Measurements from ENCODE around the gene HOXC11. TPM values are rescaled to one million over a fixed set of nuclear protein-coding genes. Genes with fewer than 3 reads are reported as not detected.
A peak's percentile ranks its signal among the peaks of the same experiment; 100 is the strongest.

HOXC11 gene
- total and polyA plus RNA-seq, 8 donors: not detected

DNA sequence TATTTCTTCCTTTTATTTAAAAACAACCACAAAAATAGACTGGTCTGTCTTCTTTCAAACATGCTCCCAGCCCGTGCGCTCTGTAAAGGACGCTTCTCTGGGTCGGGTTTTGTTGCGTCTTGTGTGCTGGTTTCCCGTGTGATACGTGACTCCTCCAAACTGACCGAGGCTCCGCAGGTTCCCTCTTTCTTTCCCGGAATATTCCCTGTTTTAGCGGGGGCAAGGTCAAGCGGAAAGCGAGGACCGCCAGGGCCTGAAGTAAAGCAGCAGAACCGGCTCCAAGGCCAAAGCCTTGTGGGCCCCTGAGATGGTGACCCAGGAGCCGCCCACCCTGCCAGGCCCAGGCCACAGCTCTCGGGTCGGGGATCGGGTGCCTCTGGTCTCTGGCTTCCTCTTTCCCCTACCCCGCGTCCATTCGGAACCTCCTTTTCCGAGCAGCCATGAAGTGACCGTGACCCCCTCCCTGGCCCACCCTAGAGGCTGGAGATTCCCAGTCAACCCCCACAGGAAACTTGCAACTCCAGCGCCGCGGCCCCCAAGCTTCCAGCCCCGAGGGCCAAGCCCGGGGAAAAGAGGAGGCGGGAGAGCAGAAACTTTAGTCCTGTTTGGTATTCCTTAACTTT lies 11.1 kb downstream of the HOXC11 start:
- H3K4me3 ChIP-seq: no peak overlapping the region
- no peaks in the 10 kb centered on the region for H3K9me3 ChIP-seq
- intact Hi-C loops (cut with DNase I): no loop called here
- peaks cover 3 to 16% of the 10 kb centered on the region in 2 donors for H3K4me1 ChIP-seq
- H3K27ac ChIP-seq: no peak overlapping the region
- H3K36me3 ChIP-seq: no peaks in the 10 kb centered on the region
- no peak for DNase-seq
- no peak for ATAC-seq
- H3K27me3 ChIP-seq: peaks cover 93 to 100% of the 10 kb centered on the region in 2 donors
- TF ChIP-seq, protein P1, sequence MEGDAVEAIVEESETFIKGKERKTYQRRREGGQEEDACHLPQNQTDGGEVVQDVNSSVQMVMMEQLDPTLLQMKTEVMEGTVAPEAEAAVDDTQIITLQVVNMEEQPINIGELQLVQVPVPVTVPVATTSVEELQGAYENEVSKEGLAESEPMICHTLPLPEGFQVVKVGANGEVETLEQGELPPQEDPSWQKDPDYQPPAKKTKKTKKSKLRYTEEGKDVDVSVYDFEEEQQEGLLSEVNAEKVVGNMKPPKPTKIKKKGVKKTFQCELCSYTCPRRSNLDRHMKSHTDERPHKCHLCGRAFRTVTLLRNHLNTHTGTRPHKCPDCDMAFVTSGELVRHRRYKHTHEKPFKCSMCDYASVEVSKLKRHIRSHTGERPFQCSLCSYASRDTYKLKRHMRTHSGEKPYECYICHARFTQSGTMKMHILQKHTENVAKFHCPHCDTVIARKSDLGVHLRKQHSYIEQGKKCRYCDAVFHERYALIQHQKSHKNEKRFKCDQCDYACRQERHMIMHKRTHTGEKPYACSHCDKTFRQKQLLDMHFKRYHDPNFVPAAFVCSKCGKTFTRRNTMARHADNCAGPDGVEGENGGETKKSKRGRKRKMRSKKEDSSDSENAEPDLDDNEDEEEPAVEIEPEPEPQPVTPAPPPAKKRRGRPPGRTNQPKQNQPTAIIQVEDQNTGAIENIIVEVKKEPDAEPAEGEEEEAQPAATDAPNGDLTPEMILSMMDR (IDR thresholded peaks at IDR 0.05): no peak

GRCh38 chr12:53984901-53985691 lies 12.2 kb downstream of the HOXC11 start, which contains the start of gene HOXC10:
HOXC10 (plus strand) TSS chr12:53985146; CDS start chr12:53985260, 114 bp downstream.
- H3K36me3 ChIP-seq: no peaks in the 10 kb centered on the region
- TF ChIP-seq, protein P1 (IDR thresholded peaks at IDR 0.05): no peak
- H3K4me3 ChIP-seq: no peak within 1 kb of the TSS
- H3K27me3 ChIP-seq: peaks cover 95 to 100% of the 10 kb centered on the region in 2 donors
- ATAC-seq (peak; percentile 56), DNase-seq (peak in 2 of 4 donors; percentile 58 to 89)
- no peaks in the 10 kb centered on the region for H3K9me3 ChIP-seq
- no peak within 1 kb of the TSS for H3K27ac ChIP-seq
- peaks cover 3 to 20% of the 10 kb centered on the region in 2 donors for H3K4me1 ChIP-seq
- intact Hi-C loops (cut with DNase I): no loop called here

- H3K9me3 ChIP-seq: no peaks in the 10 kb centered on the region
- H3K4me3 ChIP-seq: no peak overlapping the region
- no peak overlapping the region for H3K27ac ChIP-seq
- H3K36me3 ChIP-seq: no peaks in the 10 kb centered on the region
- TF ChIP-seq, protein P1 (IDR thresholded peaks at IDR 0.05): no peak
- DNase-seq (no peak), ATAC-seq (no peak)
- intact Hi-C loops (cut with DNase I): no loop called here
- H3K27me3 ChIP-seq: peaks cover 95 to 100% of the 10 kb centered on the region in 2 donors
- peaks cover 3 to 20% of the 10 kb centered on the region in 2 donors for H3K4me1 ChIP-seq
Observed at GRCh38 chr12:53985692-53985993, 12.7 kb downstream of the HOXC11 start.

- TF ChIP-seq, protein P1 (IDR thresholded peaks at IDR 0.05): no peak
- DNase-seq: no peak
- H3K9me3 ChIP-seq: no peaks in the 10 kb centered on the region
- ATAC-seq: no peak
- no peak overlapping the region for H3K27ac ChIP-seq
- intact Hi-C loops (cut with DNase I): no loop called here
- peaks cover 95 to 100% of the 10 kb centered on the region in 2 donors for H3K27me3 ChIP-seq
- no peaks in the 10 kb centered on the region for H3K36me3 ChIP-seq
- peaks cover 3 to 20% of the 10 kb centered on the region in 2 donors for H3K4me1 ChIP-seq
- H3K4me3 ChIP-seq: no peak overlapping the region
Observed at GRCh38 chr12:53985994-53986685, 13.2 kb downstream of the HOXC11 start.

All from left lung (tissue), 10 donors.